ENCODE results near the gene SLC7A10.
A peak's percentile ranks its signal among the peaks of the same experiment; 100 is the strongest.
"Not testable (repeated sequence)": the region's sequence is repeated elsewhere in the genome, so short reads cannot be mapped to it uniquely, and the experiment has no call there.

The SLC7A10 gene

GRCh38 chr19:33175886-33176669 lies 49.6 kb downstream of the SLC7A10 start:
- DNase-seq (ENCODE audit: low spot score), result peak; percentile 22

GRCh38 chr19:33175156-33175782 lies 50.4 kb downstream of the SLC7A10 start:
- no peak for DNase-seq (ENCODE audit: low spot score)

- no peak for DNase-seq (ENCODE audit: low spot score)
These were observed 51.5 kb downstream of the SLC7A10 start for GRCh38 chr19:33174186-33174585.

GRCh38 chr19:33171916-33172359 lies 53.7 kb downstream of the SLC7A10 start:
- no peak for DNase-seq (ENCODE audit: low spot score)

- no peak for DNase-seq (ENCODE audit: low spot score)
These were observed 54.3 kb downstream of the SLC7A10 start for GRCh38 chr19:33171222-33171795.

- no peak for DNase-seq (ENCODE audit: low spot score)
These were observed 57.1 kb downstream of the SLC7A10 start for GRCh38 chr19:33168528-33168927.

- no peak for DNase-seq (ENCODE audit: low spot score)
These were observed 58.2 kb downstream of the SLC7A10 start for GRCh38 chr19:33167438-33167837.

GRCh38 chr19:33166037-33166436 lies 59.6 kb downstream of the SLC7A10 start:
- DNase-seq (ENCODE audit: low spot score), result not testable (repeated sequence)

- no peak for DNase-seq (ENCODE audit: low spot score)
These were observed 62.2 kb downstream of the SLC7A10 start for GRCh38 chr19:33163481-33163880.

- no peak for DNase-seq (ENCODE audit: low spot score)
These were observed 64.4 kb downstream of the SLC7A10 start for GRCh38 chr19:33161201-33161600.

- DNase-seq (ENCODE audit: low spot score), result no peak
These were observed 65.8 kb downstream of the SLC7A10 start for GRCh38 chr19:33159893-33160292.

- DNase-seq (ENCODE audit: low spot score), result no peak
These were observed 66.5 kb downstream of the SLC7A10 start for GRCh38 chr19:33159149-33159548.
